ENCODE measurements around the gene HGFAC. TPM values are rescaled to one million over a fixed set of nuclear protein-coding genes. Genes with fewer than 3 reads are reported as not detected.

HGFAC gene
- total RNA-seq, 4 donors from 2014 or later, result 0.54 TPM; not detected in 3

DNA sequence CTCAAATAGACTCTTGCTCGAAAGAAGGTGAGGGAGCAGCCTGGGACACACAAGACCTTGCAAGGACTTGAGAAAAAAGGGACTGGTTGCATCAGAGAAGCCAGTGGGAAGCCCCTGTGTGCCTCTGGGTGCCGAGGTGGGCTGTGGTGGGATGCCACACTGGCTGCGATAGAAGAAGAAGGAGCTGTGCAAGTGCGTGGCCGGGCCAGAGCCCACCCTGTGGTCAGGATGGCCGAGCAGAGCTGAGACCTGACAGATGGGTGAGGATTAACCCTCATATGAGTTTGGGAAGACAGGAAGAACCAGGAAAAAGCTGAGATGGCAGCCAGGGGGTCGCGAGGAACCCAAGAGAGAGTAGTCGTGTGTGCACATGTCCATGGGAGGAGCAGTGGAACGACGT, 44.6 kb upstream of the HGFAC start:
- TF ChIP-seq POLR2A (IDR thresholded peaks at IDR 0.05), result no peak
- TF ChIP-seq, protein P1, sequence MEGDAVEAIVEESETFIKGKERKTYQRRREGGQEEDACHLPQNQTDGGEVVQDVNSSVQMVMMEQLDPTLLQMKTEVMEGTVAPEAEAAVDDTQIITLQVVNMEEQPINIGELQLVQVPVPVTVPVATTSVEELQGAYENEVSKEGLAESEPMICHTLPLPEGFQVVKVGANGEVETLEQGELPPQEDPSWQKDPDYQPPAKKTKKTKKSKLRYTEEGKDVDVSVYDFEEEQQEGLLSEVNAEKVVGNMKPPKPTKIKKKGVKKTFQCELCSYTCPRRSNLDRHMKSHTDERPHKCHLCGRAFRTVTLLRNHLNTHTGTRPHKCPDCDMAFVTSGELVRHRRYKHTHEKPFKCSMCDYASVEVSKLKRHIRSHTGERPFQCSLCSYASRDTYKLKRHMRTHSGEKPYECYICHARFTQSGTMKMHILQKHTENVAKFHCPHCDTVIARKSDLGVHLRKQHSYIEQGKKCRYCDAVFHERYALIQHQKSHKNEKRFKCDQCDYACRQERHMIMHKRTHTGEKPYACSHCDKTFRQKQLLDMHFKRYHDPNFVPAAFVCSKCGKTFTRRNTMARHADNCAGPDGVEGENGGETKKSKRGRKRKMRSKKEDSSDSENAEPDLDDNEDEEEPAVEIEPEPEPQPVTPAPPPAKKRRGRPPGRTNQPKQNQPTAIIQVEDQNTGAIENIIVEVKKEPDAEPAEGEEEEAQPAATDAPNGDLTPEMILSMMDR (IDR thresholded peaks at IDR 0.05), result no peak
- Histone ChIP-seq H3K27ac (no peak overlapping the region), H3K4me3 (replicated peaks in 1 of 3) (no peak overlapping the region), H3K27me3 (no peaks in the 10 kb centered on the region), H3K9me3 (no peaks in the 10 kb centered on the region), H3K4me1 (no peaks in the 10 kb centered on the region), H3K36me3 (no peaks in the 10 kb centered on the region)
- intact Hi-C loops (cut with DNase I), result no loop called here
- 96 to 98% methylated on average over 11 of the region's 11 CpGs for WGBS, 2 donors
- DNase-seq, result no peak

DNA sequence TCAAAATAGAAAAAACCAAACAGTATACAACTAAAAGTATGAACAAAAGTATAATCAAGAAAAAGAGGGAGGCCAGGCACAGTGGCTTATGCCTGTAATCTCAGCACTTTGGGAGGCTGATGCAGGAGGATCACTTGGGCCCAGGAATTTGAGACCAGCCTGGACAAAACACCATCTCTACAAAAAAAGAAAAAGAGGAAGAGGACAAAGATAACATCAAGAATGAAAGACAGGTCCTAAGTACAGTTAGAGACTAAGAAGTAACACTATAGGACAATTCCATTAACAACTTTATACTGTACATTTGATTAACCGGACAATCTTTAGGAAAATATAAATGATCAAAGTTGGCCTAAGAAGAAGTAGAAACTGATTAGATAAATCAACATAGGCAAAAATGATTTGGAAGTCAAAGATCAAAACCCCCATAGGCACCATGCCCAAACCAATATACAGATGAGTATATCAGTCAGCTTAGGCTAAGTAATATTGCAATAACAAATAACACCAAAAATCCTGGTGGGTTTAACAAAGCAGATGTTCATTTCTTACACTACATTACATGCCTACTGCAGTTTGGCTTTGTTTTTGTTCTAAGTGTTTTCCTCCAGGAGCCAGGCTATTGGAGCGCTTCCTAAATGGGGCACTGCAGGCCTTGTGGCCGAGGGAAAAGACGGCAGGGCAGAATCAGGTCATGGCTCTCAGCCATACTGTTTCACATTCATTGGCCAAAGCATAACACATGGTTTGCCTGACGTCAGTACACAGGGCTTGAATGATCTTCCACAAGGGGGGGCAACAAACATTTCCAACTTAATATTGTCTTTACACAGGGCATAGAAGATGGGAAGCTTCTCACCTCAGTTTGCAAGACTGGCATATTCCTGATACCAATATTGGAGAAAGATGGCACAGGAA, 42.2 kb upstream of the HGFAC start:
- no peak overlapping the region for H3K4me3 ChIP-seq (replicated peaks in 1 of 3)
- H3K36me3 ChIP-seq, result no peaks in the 10 kb centered on the region
- intact Hi-C loops (cut with DNase I), result no loop called here
- H3K27ac ChIP-seq, result no peak overlapping the region
- no peaks in the 10 kb centered on the region for H3K9me3 ChIP-seq
- no peak for TF ChIP-seq POLR2A (IDR thresholded peaks at IDR 0.05)
- TF ChIP-seq, protein P1 (IDR thresholded peaks at IDR 0.05), result no peak
- peak in 1 of 2 donors; percentile 12 for DNase-seq
- 79 to 87% methylated on average over 5 of the region's 5 CpGs for WGBS, 2 donors
- no peaks in the 10 kb centered on the region for H3K4me1 ChIP-seq
- H3K27me3 ChIP-seq, result no peaks in the 10 kb centered on the region

DNA sequence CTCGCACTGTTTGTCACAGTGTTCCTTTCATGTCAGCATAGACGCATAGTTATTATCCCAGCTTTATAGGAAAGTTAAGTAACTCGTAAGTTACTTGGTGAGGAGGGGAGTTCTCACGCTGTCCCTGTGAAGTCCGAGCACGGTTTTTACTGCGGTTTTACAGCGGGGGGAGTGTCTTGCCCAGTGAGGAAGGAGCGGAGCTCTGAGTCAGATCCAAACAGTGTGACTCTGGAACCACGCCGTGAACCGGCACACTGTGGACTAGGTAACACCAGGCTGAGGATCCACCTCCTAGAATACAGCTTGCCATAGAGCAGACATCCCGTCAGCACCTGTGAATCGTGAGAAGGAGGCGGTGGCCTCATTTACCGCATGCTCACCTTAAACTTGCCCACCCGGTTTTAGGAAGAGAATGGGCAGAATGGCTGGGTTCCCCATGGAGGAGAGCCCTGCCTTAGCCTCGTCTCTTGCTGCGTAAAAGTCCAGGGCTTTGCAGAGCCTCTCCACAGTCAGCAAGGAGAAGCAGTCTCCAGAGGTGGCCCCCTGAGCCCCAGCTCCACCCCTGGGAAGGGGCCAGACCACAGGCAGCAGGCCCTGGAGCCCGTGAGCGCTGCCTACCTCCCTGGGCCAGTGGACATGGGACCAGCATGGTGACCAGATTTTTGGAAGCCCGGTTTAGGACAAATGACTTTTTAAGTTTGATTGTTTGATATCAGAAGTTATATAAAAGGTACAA, 40.2 kb upstream of the HGFAC start:
- Histone ChIP-seq H3K4me1 (no peaks in the 10 kb centered on the region), H3K27me3 (no peaks in the 10 kb centered on the region), H3K36me3 (no peaks in the 10 kb centered on the region), H3K4me3 (replicated peaks in 1 of 3) (no peak overlapping the region), H3K9me3 (no peaks in the 10 kb centered on the region), H3K27ac (no peak overlapping the region)
- WGBS, 2 donors, result 97 to 98% methylated on average over 20 to 22 of the region's 22 CpGs
- intact Hi-C loops (cut with DNase I), result no loop called here
- no peak for DNase-seq
- TF ChIP-seq, protein P1 (IDR thresholded peaks at IDR 0.05), result no peak
- no peak for TF ChIP-seq POLR2A (IDR thresholded peaks at IDR 0.05)

DNA sequence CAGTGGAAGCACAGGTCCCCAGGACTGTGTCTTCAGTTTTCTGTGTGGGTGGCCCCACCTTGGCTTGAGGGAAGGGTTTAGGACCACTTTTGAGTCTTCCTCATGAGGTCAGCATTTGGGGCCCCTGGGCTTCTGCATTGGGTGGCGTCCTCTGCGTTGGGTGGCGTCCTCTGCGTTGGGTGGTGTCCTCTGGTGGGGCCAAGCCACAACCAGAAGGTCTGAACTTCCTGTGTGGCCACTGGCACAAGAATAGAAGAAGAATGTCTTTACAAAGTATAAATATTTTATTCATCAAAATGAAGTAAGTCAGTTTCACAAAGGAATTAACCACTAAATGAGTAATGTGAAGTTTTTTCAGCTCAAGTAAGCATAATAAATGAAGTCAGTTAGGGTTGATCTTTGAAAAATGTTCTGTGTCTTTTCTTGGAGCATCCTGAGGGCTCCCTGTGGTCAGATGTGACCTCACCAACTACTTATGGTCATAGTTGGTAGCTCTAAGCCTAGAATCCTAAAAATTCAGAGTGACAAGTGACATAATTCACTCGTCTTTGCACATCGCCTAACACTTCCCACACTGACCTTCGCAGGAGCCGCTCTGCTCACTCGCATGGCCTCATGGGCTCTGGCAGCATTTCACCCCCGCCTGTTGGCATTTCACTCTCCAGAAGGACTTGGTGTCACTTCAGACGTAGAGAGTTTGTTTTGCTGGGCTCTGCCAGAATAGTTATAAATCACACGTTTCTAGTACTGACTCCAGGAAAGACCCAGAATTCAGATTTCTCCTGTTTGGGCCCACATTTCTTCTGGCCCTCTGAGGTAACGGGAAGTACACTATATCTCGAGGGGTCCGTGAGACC, 39.0 kb upstream of the HGFAC start:
- peak; percentile 47 to 71 for DNase-seq
- WGBS, 2 donors, result 85 to 86% methylated on average over 15 of the region's 15 CpGs
- H3K4me1 ChIP-seq, result no peaks in the 10 kb centered on the region
- no peaks in the 10 kb centered on the region for H3K9me3 ChIP-seq
- no peak overlapping the region for H3K27ac ChIP-seq
- no peaks in the 10 kb centered on the region for H3K27me3 ChIP-seq
- no peaks in the 10 kb centered on the region for H3K36me3 ChIP-seq
- TF ChIP-seq, protein P1 (IDR thresholded peaks at IDR 0.05), result no peak
- no peak for TF ChIP-seq POLR2A (IDR thresholded peaks at IDR 0.05)
- H3K4me3 ChIP-seq (replicated peaks in 1 of 3), result no peak overlapping the region
- intact Hi-C loops (cut with DNase I), result no loop called here

All from thyroid gland (tissue), 4 donors.